Measurements from ENCODE around the gene ACOXL.

DNA sequence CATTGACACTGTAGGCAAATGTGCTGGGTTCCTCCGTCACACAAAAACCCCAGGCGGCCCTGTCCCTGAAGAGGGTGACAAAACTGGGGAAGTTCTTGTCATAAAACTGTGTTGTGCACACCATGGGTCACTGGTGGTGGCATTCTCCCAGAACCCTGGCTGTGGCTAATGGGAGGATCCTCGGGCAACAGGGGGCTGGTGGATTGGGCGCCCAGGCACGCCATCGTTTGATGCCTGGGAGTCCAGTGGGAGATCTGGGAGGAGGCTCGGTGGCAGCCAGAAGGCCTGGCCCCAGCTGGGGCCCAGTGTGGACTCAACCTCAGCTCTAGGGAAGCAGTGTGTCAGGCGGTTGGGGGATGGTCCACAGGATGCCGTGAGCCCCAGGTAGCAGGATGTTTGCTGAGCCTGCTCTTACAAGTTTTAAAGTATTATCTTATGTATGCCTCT lies 140.7 kb downstream of the ACOXL start:
- no peak for TF ChIP-seq POLR2A (IDR thresholded peaks at IDR 0.05)
- TF ChIP-seq, protein P1, sequence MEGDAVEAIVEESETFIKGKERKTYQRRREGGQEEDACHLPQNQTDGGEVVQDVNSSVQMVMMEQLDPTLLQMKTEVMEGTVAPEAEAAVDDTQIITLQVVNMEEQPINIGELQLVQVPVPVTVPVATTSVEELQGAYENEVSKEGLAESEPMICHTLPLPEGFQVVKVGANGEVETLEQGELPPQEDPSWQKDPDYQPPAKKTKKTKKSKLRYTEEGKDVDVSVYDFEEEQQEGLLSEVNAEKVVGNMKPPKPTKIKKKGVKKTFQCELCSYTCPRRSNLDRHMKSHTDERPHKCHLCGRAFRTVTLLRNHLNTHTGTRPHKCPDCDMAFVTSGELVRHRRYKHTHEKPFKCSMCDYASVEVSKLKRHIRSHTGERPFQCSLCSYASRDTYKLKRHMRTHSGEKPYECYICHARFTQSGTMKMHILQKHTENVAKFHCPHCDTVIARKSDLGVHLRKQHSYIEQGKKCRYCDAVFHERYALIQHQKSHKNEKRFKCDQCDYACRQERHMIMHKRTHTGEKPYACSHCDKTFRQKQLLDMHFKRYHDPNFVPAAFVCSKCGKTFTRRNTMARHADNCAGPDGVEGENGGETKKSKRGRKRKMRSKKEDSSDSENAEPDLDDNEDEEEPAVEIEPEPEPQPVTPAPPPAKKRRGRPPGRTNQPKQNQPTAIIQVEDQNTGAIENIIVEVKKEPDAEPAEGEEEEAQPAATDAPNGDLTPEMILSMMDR (IDR thresholded peaks at IDR 0.05): no peak
